DND-41 (cell line): Measurements from ENCODE around the gene SSTR4.
"Not testable (repeated sequence)": the region's sequence is repeated elsewhere in the genome, so short reads cannot be mapped to it uniquely, and the experiment has no call there.

Experiments used
- ATAC-seq: fragments of 200-7000 bp; cut with Tn5 transposase; 3 replicates; pipeline ENCODE4 v1.9.1; 2021; ENCODE audit warnings: low read depth; ENCODE audit not compliant: insufficient read depth
- DNase-seq: peaks from one replicate; pipeline ENCODE4 v3.0.0-alpha.2; 2020
- H2AFZ ChIP-seq: 2 replicates; pipeline ENCODE4 v1.6.0; 2012; ENCODE audit warnings: low read depth, low read length
- H3K27ac ChIP-seq: 2 replicates; pipeline ENCODE4 v1.5.1; 2012; ENCODE audit warnings: low read length, inconsistent platforms
- H3K27me3 ChIP-seq: fragments of 200-600 bp; sonication (generic); 2 replicates; pipeline ENCODE4 v1.6.0; 2012; ENCODE audit warnings: low read length, mild to moderate bottlenecking, inconsistent platforms; ENCODE audit not compliant: insufficient read depth, poor library complexity
- H3K36me3 ChIP-seq: 2 replicates; pipeline ENCODE4 v1.5.1; 2012; ENCODE audit warnings: low read length, inconsistent platforms; ENCODE audit not compliant: insufficient read depth
- H3K4me1 ChIP-seq: 2 replicates; pipeline ENCODE4 v1.5.1; 2012; ENCODE audit warnings: mild to moderate bottlenecking, low read length; ENCODE audit not compliant: insufficient read depth
- H3K4me2 ChIP-seq: 2 replicates; pipeline ENCODE4 v1.6.0; 2012; ENCODE audit warnings: mild to moderate bottlenecking, moderate library complexity, low read length, inconsistent platforms; ENCODE audit not compliant: insufficient read depth
- H3K4me3 ChIP-seq, 2 experiments: fragments of 200-600 bp in 1 of 2; shearing (Covaris generic) in 1 of 2; 2 replicates each; pipeline ENCODE4 v1.5.1; 2012 to 2016; ENCODE audit warnings: inconsistent platforms in 2 of 2, low read length in 2 of 2, mild to moderate bottlenecking in 2 of 2, low read depth in 1 of 2, moderate library complexity in 1 of 2
- H3K79me2 ChIP-seq: 2 replicates; pipeline ENCODE4 v1.6.0; 2012; ENCODE audit warnings: low read length, inconsistent platforms; ENCODE audit not compliant: insufficient read depth
- H3K9ac ChIP-seq: 2 replicates; pipeline ENCODE4 v1.6.0; 2012; ENCODE audit warnings: low read depth, mild to moderate bottlenecking, inconsistent platforms, low read length, moderate library complexity
- H3K9me3 ChIP-seq: 2 replicates; pipeline ENCODE4 v1.5.1; 2012; ENCODE audit warnings: low read length, moderate library complexity, mild to moderate bottlenecking, inconsistent platforms; ENCODE audit not compliant: insufficient read depth, severe bottlenecking
- H4K20me1 ChIP-seq: 2 replicates; pipeline ENCODE4 v1.6.0; 2012; ENCODE audit warnings: low read length; ENCODE audit not compliant: insufficient read depth
- CTCF ChIP-seq: IDR thresholded peaks from 2 replicates; pipeline ENCODE4 v1.5.1; 2012; ENCODE audit warnings: borderline replicate concordance, low read length, moderate library complexity, mild to moderate bottlenecking; ENCODE audit not compliant: poor library complexity, severe bottlenecking; ENCODE audit errors: extremely low read depth
- EZH2 ChIP-seq: IDR thresholded peaks from 3 replicates; pipeline ENCODE4 v1.6.1; 2012; ENCODE audit warnings: borderline replicate concordance, low read depth, mild to moderate bottlenecking, moderate library complexity, low read length, inconsistent platforms; ENCODE audit not compliant: severe bottlenecking

The SSTR4 gene

GRCh38 chr20:23034721-23035671 lies at the start of gene SSTR4:
TSS of gene SSTR4 (plus strand) at chr20:23035312. CDS start at chr20:23035484, 172 bp downstream.
- H3K4me3 ChIP-seq = no peak within 1 kb of the TSS
- H3K4me1 ChIP-seq = peaks cover 60% of the 10 kb centered on the region
- peak within 1 kb of the TSS; percentile 51 for H3K27ac ChIP-seq
- DNase-seq (no peak), ATAC-seq (no peak)
- H3K9ac ChIP-seq = no peak within 1 kb of the TSS
- 0 out of 2 replicates have a peak within 1 kb of the TSS, but pooled peaks have one; percentile 33 for H3K4me2 ChIP-seq
- no peaks in the 10 kb centered on the region for H3K79me2 ChIP-seq
- no peaks in the 10 kb centered on the region for H3K27me3 ChIP-seq
- TF ChIP-seq EZH2 = no peak
- TF ChIP-seq CTCF = no peak
- H3K36me3 ChIP-seq = no peaks in the 10 kb centered on the region
- no peaks in the 10 kb centered on the region for H4K20me1 ChIP-seq
- no peaks in the 10 kb centered on the region for H3K9me3 ChIP-seq
- no peak within 1 kb of the TSS for H2AFZ ChIP-seq

GRCh38 chr20:22986601-22987000 lies 48.5 kb upstream of the SSTR4 start:
- no peaks in the 10 kb centered on the region for H3K9me3 ChIP-seq
- H3K27me3 ChIP-seq = no peaks in the 10 kb centered on the region
- no peak overlapping the region for H3K4me3 ChIP-seq
- no peak overlapping the region for H3K4me2 ChIP-seq
- DNase-seq (no peak), ATAC-seq (no peak)
- H4K20me1 ChIP-seq = no peaks in the 10 kb centered on the region
- no peaks in the 10 kb centered on the region for H3K36me3 ChIP-seq
- no peak overlapping the region for H2AFZ ChIP-seq
- H3K9ac ChIP-seq = no peak overlapping the region
- H3K4me1 ChIP-seq = peaks cover 32% of the 10 kb centered on the region
- TF ChIP-seq CTCF (no peak), EZH2 (no peak)
- 0 out of 2 replicates have a peak overlapping the region, but pooled peaks have one; percentile 24 for H3K27ac ChIP-seq
- H3K79me2 ChIP-seq = no peaks in the 10 kb centered on the region

- DNase-seq, ATAC-seq, H3K9me3 ChIP-seq, H4K20me1 ChIP-seq, H3K4me3 ChIP-seq, H3K36me3 ChIP-seq, H3K27ac ChIP-seq, H3K9ac ChIP-seq, H3K79me2 ChIP-seq, H3K27me3 ChIP-seq, H3K4me1 ChIP-seq, H2AFZ ChIP-seq, H3K4me2 ChIP-seq: not testable (repeated sequence)
These were observed 43.7 kb upstream of the SSTR4 start for GRCh38 chr20:22991424-22991823.

- H3K4me3 ChIP-seq = no peak overlapping the region; a peak in 1 of 4 replicates
- H3K9me3 ChIP-seq = peaks cover 7% of the 10 kb centered on the region
- H3K36me3 ChIP-seq = no peaks in the 10 kb centered on the region
- DNase-seq (no peak), ATAC-seq (no peak)
- H3K4me1 ChIP-seq = no peaks in the 10 kb centered on the region
- no peaks in the 10 kb centered on the region for H4K20me1 ChIP-seq
- H3K79me2 ChIP-seq = no peaks in the 10 kb centered on the region
- H3K4me2 ChIP-seq = no peak overlapping the region
- no peak overlapping the region for H3K27ac ChIP-seq
- TF ChIP-seq EZH2 (no peak), CTCF (no peak)
- H3K9ac ChIP-seq = no peak overlapping the region
- no peaks in the 10 kb centered on the region for H3K27me3 ChIP-seq
- H2AFZ ChIP-seq = no peak overlapping the region
These were observed 41.3 kb upstream of the SSTR4 start for GRCh38 chr20:22993823-22994222.
